H1 (cell line): Measurements from ENCODE around the gene DENND2C. TPM values are rescaled to one million over a fixed set of nuclear protein-coding genes. Genes with fewer than 3 reads are reported as not detected.

Source experiments
- CTCF ChIA-PET: fragments of 300-600 bp; sonication (Branson Sonifier 250); formaldehyde crosslinking; loops from one replicate; lab custom pipeline; 2021; ENCODE audit not compliant: partially characterized antibody; lab: Charles Lee
- POLR2A ChIA-PET: fragments of 300-600 bp; sonication (Branson Sonifier 250); formaldehyde crosslinking; loops from one replicate; lab custom pipeline; 2021; ENCODE audit warnings: inconsistent platforms; ENCODE audit not compliant: partially characterized antibody; lab: Charles Lee
- DNase-seq, 2 experiments: peaks; one replicate each; pipeline versions ENCODE4 v3.0.0 to v3.0.0-alpha.2; 2010 to 2022; ENCODE audit warnings: low spot score in 2 of 2, low read depth in 1 of 2, mixed read lengths in 1 of 2
- FAIRE-seq: peaks from 2 replicates; lab custom pipeline; 2011; peaks lifted over from hg19 to GRCh38; lab: Jason Lieb, UNC
- H2AFZ ChIP-seq: 2 replicates; pipeline ENCODE4 v1.8.1; 2012; ENCODE audit warnings: low read length, inconsistent platforms
- H2AK5ac ChIP-seq: 2 replicates; pipeline ENCODE4 v1.6.1; 2013; ENCODE audit warnings: low read depth, low read length
- H2BK120ac ChIP-seq: replicated peaks from 2 replicates; pipeline ENCODE3; 2013; ENCODE audit warnings: low read depth, low read length, inconsistent platforms
- H2BK12ac ChIP-seq: 2 replicates; pipeline ENCODE4 v1.6.1; 2013; ENCODE audit warnings: low read depth, low read length
- H2BK15ac ChIP-seq: 2 replicates; pipeline ENCODE4 v1.6.1; 2013; ENCODE audit warnings: low read length
- H2BK20ac ChIP-seq: 2 replicates; pipeline ENCODE4 v1.6.1; 2013; ENCODE audit warnings: low read length
- H2BK5ac ChIP-seq: 2 replicates; pipeline ENCODE4 v1.6.1; 2013; ENCODE audit warnings: low read depth, low read length
- H3K14ac ChIP-seq: 2 replicates; pipeline ENCODE4 v1.6.1; 2013; ENCODE audit warnings: inconsistent platforms; ENCODE audit not compliant: insufficient read length
- H3K18ac ChIP-seq: 2 replicates; pipeline ENCODE4 v1.6.1; 2013; ENCODE audit warnings: low read length; ENCODE audit errors: extremely low read depth
- H3K23ac ChIP-seq: 2 replicates; pipeline ENCODE4 v1.6.1; 2013; ENCODE audit warnings: inconsistent platforms; ENCODE audit not compliant: insufficient read length
- H3K23me2 ChIP-seq: 2 replicates; pipeline ENCODE4 v1.6.1; 2013; ENCODE audit warnings: low read depth, low read length
- H3K27ac ChIP-seq: 2 replicates; pipeline ENCODE4 v1.6.1; 2011; ENCODE audit warnings: low read depth, low read length, inconsistent platforms
- H3K27me3 ChIP-seq, 4 experiments: replicated peaks in 1 of 4; 1 replicate in 1 of 4; 2 replicates in 3 of 4; pipeline versions ENCODE4 v1.6.1 to v1.8.1; 2011 to 2013; ENCODE audit warnings: low read length in 3 of 4, mild to moderate bottlenecking in 3 of 4, inconsistent platforms in 2 of 4, mixed read lengths in 2 of 4, moderate library complexity in 1 of 4; ENCODE audit not compliant: control insufficient read depth in 3 of 4, insufficient read depth in 3 of 4; ENCODE audit errors: extremely low read depth in 1 of 4
- H3K36me3 ChIP-seq, 4 experiments: 2 replicates each; pipeline versions ENCODE4 v1.6.1 to v1.8.1; 2011 to 2013; ENCODE audit warnings: mild to moderate bottlenecking in 4 of 4, low read length in 3 of 4, moderate library complexity in 2 of 4, control low read depth in 1 of 4, inconsistent platforms in 1 of 4; ENCODE audit not compliant: insufficient read depth in 4 of 4, control insufficient read depth in 2 of 4
- H3K4ac ChIP-seq: replicated peaks from 2 replicates; pipeline ENCODE3; 2013; ENCODE audit warnings: low read length, low read depth, mixed read lengths, inconsistent platforms; ENCODE audit not compliant: insufficient read length
- H3K4me1 ChIP-seq, 4 experiments: replicated peaks in 1 of 4; 1 replicate in 1 of 4; 2 replicates in 3 of 4; pipeline versions ENCODE4 v1.6.1 to v1.8.1; 2011 to 2013; ENCODE audit warnings: low read length in 3 of 4, inconsistent platforms in 2 of 4, mixed read lengths in 1 of 4; ENCODE audit not compliant: insufficient read depth in 4 of 4, control insufficient read depth in 3 of 4
- H3K4me2 ChIP-seq, 2 experiments: 2 replicates each; pipeline versions ENCODE4 v1.6.1 to v1.8.1; 2011 to 2013; ENCODE audit warnings: low read depth in 2 of 2, low read length in 2 of 2, control low read depth in 1 of 2, inconsistent platforms in 1 of 2, mild to moderate bottlenecking in 1 of 2; ENCODE audit not compliant: insufficient read depth in 1 of 2
- H3K4me3 ChIP-seq, 4 experiments: fragments of 200-600, 300-600 bp in 1 of 4; sonication (generic), shearing (Covaris generic), sonication (Bioruptor Twin) in 1 of 4; 2 replicates each; pipeline versions ENCODE4 v1.5.1 to v1.8.1; 2011 to 2016; ENCODE audit warnings: low read length in 4 of 4, low read depth in 3 of 4, control low read depth in 2 of 4, inconsistent platforms in 2 of 4, mild to moderate bottlenecking in 2 of 4, mixed read lengths in 1 of 4, moderate library complexity in 1 of 4; ENCODE audit not compliant: insufficient read depth in 2 of 4; ENCODE audit errors: extremely low read depth in 1 of 4
- H3K56ac ChIP-seq: replicated peaks from 2 replicates; pipeline ENCODE3; 2013; ENCODE audit warnings: low read depth, mild to moderate bottlenecking, mixed read lengths, low read length, inconsistent platforms; ENCODE audit not compliant: insufficient read length
- H3K79me1 ChIP-seq: 2 replicates; pipeline ENCODE4 v1.6.1; 2013; ENCODE audit warnings: low read depth, low read length, control low read depth
- H3K79me2 ChIP-seq, 2 experiments: 2 replicates each; pipeline versions ENCODE4 v1.6.1 to v1.8.1; 2012 to 2013; ENCODE audit warnings: low read length in 2 of 2, mild to moderate bottlenecking in 2 of 2, inconsistent platforms in 1 of 2; ENCODE audit not compliant: insufficient read depth in 2 of 2, control insufficient read depth in 1 of 2
- H3K9ac ChIP-seq, 4 experiments: replicated peaks in 1 of 4; 1 replicate in 1 of 4; 2 replicates in 3 of 4; pipeline versions ENCODE4 v1.6.1 to v1.8.1; 2011 to 2013; ENCODE audit warnings: low read depth in 3 of 4, low read length in 3 of 4, control low read depth in 2 of 4, mild to moderate bottlenecking in 2 of 4, moderate library complexity in 2 of 4, inconsistent platforms in 1 of 4; ENCODE audit errors: extremely low read depth in 1 of 4
- H3K9me3 ChIP-seq, 2 experiments: 2 replicates each; pipeline versions ENCODE4 v1.6.1 to v1.8.1; 2012 to 2013; ENCODE audit warnings: mild to moderate bottlenecking in 2 of 2, moderate library complexity in 2 of 2, control low read depth in 1 of 2, inconsistent platforms in 1 of 2, low read depth in 1 of 2, low read length in 1 of 2, mixed read lengths in 1 of 2; ENCODE audit not compliant: insufficient read depth in 2 of 2
- H4K20me1 ChIP-seq, 2 experiments: replicated peaks in 1 of 2; 2 replicates each; pipeline versions ENCODE3 to v1.8.1; 2011 to 2013; ENCODE audit warnings: inconsistent platforms in 2 of 2, low read length in 2 of 2, mild to moderate bottlenecking in 1 of 2; ENCODE audit not compliant: insufficient read depth in 2 of 2, control insufficient read depth in 1 of 2
- H4K5ac ChIP-seq: 2 replicates; pipeline ENCODE4 v1.6.1; 2013; ENCODE audit warnings: low read length, low read depth, mixed read lengths, inconsistent platforms; ENCODE audit not compliant: insufficient read length
- H4K8ac ChIP-seq: 2 replicates; pipeline ENCODE4 v1.8.0; 2013; ENCODE audit warnings: mild to moderate bottlenecking, moderate library complexity, low read length, inconsistent platforms; ENCODE audit not compliant: insufficient read depth; ENCODE audit errors: extremely low read depth
- H4K91ac ChIP-seq: replicated peaks from 2 replicates; pipeline ENCODE3; 2013; ENCODE audit warnings: low read length, mixed read lengths, inconsistent platforms; ENCODE audit not compliant: insufficient read length
- WGBS, 2 experiments: shearing (Covaris generic) in 1 of 2; methylation state at CpG; one replicate each; pipeline versions ENCODE4 v1.1.6 to v1.1.7; 2013 to 2015; ENCODE audit warnings: low lambda C conversion rate in 2 of 2, mixed read lengths in 2 of 2, inconsistent platforms in 1 of 2, low coverage in 1 of 2, missing lambda C conversion rate in 1 of 2; ENCODE audit not compliant: insufficient replicate concordance in 2 of 2, insufficient coverage in 1 of 2, insufficient read length in 1 of 2; ENCODE audit errors: extremely low coverage in 1 of 2, missing lambda C conversion rate in 1 of 2; 5-methylcytosine and 5-hydroxymethylcytosine counted together
- polyA plus RNA-seq, 7 experiments: library from polyadenylated mRNA; depleted of rRNA in 3 of 7; stranded (reverse) in 5 of 7; unstranded in 2 of 7; fragments of >200 nt in 5 of 7; fragments of 200-250 nt in 2 of 7; gene quantifications; 1 replicate in 5 of 7; 2 replicates in 1 of 7; 4 replicates in 1 of 7; pipeline versions ENCODE4 v1.2.1 to v1.2.3, GENCODE V29; 2011 to 2013; ENCODE audit warnings: missing spikeins in 2 of 7, mixed read lengths in 2 of 7
- total RNA-seq: library from RNA; stranded (reverse); fragmentation: NEBNext Ultra II Directional; extraction: Animal tissue kit (Norgen Biotek cat#: 25700); gene quantifications from 2 replicates; pipeline ENCODE4 v1.2.1, GENCODE V29; 2021

DENND2C gene
- total and polyA plus RNA-seq, 2 of the 8 experiments (the other 6 are each of a cell fraction or from before 2014, with no cell fraction given): 1.8 to 5.5 TPM

DNA sequence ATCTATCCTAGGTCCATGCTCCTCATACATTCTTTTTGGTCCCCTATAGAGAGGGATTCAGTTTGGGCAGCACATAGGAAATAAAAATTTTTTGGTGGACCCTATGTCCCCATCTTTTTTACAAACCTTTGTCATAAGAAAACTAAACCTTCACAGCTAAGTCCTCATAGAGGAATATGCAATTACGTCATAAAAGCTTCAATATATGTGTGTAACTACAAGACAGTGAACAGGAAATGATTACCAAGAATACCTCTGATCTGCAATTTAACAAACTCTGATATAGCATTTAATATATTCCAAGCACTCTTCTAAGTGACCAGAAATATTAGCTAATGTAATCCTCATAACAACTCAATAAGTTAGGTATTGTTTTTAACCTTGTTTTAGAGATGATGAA is 6.3 kb upstream of the DENND2C start:
- Histone ChIP-seq H3K18ac (no peak overlapping the region), H3K4ac (no peak overlapping the region), H2BK15ac (no peak overlapping the region), H3K27ac (no peak overlapping the region), H2BK20ac (no peak overlapping the region), H4K20me1 (no peaks in the 10 kb centered on the region), H2BK120ac (no peak overlapping the region), H3K4me1 (no peaks in the 10 kb centered on the region), H3K4me2 (no peak overlapping the region), H4K8ac (no peak overlapping the region), H3K36me3 (no peaks in the 10 kb centered on the region), H4K91ac (no peak overlapping the region), H3K79me1 (no peaks in the 10 kb centered on the region), H3K79me2 (no peaks in the 10 kb centered on the region), H3K56ac (no peak overlapping the region), H3K9me3 (no peaks in the 10 kb centered on the region), H2AFZ (no peak overlapping the region), H3K23ac (no peak overlapping the region), H2BK12ac (no peak overlapping the region), H3K4me3 (no peak overlapping the region), H3K9ac (no peak overlapping the region), H3K14ac (no peak overlapping the region), H3K27me3 (no peaks in the 10 kb centered on the region; a peak in 1 of 7 replicates), H4K5ac (no peak overlapping the region), H3K23me2 (no peaks in the 10 kb centered on the region; the same call in 1 of the 2 replicates), H2AK5ac (no peak overlapping the region), H2BK5ac (no peak overlapping the region)
- POLR2A ChIA-PET: no interaction called here
- no peak for FAIRE-seq
- CTCF ChIA-PET: interaction anchor here (0.7 kb wide), 1 partner anchor 462 kb away, joined by 3 read pairs; no protein-coding TSS in a partner anchor
- no peak for DNase-seq
- WGBS, 2 experiments: 79% methylated on average over 1 of the region's 1 CpG; no CpG with 5 or more reads in 1 of the 2 experiments
